Pons (tissue), 1 donor: ENCODE data around the gene BORCS6.

Source experiments
- DNase-seq: peaks from one replicate; pipeline ENCODE4 v3.0.0-alpha.2; 2016; ENCODE audit warnings: low spot score

BORCS6 gene

DNA sequence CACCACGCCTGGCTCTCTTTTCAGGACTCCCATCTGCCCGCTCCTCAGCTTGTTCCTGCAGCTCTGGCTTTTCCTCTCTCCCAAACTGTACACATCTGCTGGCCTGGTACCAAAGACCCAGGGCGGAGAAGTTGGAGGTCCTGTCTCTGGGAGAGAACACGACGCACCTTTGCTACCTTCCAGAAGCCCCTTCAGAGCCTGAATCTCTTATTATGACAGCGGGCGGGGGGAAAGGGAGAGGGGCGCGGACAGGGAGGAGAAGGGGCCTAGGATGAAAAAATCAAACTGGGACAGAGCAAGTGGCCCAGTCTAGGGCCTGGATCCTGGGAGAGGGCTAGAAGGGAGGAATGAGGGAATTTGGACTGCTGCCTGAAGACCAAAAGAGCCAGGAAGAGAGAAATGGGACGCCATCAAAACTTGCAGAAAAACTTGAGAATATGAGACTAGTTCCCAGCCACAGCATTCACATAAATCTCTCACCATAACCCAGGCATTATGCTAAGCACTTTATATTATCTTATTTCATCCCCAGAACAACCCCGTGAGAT, 35.3 kb downstream of the BORCS6 start:
- DNase-seq, result no peak

DNA sequence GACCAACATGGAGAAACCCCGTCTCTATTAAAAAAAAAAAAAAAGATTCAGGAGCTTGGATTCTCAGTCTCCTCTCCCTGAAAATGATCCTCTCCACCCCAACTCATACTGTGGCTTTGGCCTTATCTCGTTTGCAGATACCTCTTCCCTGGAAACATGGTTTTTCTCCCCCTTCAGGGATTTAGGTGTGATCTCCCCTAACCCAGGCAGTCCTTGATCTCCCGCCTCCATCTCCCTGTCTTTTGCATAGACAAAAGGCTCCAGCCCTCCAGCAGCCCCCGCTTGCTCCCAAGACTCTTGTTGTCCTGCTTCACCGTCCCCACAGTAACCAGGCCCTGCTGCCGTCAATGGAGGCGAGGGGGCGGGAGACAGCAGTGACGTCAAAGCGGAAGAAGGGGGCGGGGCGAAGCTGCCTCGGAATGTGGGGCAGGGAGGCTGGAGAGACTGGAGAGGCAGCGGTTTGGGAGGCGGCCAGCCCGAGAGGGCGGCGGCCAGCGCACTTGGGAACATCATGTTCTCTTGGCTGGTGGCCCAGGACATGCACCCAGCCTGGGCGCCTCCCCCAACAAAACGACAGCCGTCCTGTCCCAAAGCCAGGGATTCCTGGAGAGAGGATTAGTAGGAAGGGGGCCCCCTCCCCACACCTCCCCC, 35.9 kb downstream of the BORCS6 start:
- peak; percentile 93 for DNase-seq

DNA sequence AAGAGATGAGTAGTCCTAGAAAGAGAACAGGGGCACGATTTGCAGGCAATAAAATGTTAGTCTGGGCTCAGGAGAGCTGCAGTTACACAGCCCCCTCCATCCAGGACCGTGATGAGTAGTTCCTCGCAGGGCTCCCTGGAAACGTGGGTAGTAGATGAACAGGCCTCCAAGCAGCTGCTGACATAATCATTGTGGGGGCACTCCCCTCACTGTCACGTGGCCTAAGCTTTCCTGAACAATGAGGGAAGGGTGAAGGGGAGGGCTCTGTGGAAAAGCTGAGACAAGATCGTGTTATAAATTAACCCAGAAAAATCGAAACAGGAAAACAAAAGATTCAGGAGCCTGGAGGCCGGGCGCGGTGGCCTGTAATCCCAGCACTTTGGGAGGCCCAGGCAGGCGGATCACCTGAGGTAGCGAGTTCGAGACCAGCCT, 36.4 kb downstream of the BORCS6 start:
- DNase-seq, result peak; percentile 79

DNA sequence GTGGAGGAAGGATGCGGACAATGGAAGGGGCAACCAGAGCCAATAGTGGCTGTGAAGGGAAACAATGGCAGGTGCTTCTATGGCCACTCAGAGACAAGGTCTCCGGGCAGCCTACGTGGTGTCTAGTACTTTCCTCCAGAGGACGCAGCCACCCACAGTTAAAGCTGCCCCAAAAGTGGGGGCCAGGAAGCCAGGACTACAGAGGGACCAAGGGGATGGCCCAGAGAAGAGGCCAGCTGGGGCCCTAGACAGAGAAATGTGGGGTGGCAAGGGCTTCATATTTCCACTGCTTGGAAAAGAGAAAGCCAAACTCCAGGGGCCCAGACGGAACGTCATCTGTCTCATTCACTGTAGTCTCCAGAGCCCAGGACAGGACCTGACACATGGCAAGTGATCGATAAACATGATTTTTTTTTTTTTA, 36.9 kb downstream of the BORCS6 start:
- DNase-seq, result no peak

DNA sequence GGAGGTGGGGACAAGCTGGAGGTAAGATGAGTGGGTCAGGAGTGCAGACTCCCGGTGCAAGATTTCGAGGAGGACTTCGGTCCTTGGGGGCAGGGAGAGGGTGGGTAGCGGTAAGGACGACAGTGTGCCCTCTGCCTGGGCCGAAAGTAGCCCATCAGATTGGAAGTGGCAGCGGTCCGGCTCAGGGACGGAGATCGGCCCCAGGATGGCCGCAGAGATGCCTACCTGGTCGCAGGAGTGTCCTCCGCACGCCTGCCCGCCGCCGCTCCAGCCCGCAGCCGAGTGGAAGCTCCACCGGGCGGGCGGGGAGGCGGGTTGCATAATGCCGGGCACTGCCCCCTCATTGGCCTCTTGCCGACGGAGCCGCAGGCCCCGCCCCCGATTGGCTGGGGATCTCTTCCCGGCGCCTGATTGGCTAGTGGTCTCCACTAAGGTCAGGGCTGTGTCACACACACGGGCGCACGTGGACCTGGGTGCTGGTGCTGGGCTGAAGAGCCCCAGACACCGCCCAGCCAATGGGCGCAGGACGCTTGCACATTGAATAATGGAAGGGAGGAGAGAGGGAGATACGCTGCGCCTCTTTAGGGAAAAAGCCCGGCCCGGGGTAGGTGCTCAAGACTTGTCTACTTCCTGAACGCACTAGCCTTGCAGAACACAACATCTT, 37.7 kb downstream of the BORCS6 start, which contains the start of gene PER1:
Gene PER1, minus strand, starts transcription at position 293 of the 664 bp plus-strand sequence. CDS start 1,698 bp downstream, outside the sequence.
- peak; percentile 91 for DNase-seq

DNA sequence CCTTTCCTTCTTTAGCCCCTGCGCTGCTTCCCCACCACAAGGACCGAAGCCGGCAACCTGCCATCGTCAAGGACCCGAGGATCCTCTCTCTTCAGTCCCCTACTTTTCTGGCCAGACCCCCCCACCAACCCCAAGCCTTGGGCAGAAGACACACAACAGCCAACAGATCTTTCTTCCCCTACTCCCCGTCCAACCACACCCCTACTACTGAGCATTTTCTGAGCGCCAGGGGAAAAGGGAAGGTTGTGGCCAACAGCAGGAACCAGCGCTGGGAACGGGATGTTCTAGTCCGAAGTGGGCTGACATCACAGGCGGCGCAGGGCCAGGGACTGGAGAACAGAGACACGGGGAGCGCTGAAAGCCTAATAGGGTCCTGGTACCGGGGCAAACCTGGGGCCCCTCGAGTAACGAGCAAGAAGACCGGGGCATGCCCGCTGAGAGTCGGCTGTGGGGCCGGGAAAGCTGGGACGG, 38.3 kb downstream of the BORCS6 start:
- DNase-seq, result no peak

DNA sequence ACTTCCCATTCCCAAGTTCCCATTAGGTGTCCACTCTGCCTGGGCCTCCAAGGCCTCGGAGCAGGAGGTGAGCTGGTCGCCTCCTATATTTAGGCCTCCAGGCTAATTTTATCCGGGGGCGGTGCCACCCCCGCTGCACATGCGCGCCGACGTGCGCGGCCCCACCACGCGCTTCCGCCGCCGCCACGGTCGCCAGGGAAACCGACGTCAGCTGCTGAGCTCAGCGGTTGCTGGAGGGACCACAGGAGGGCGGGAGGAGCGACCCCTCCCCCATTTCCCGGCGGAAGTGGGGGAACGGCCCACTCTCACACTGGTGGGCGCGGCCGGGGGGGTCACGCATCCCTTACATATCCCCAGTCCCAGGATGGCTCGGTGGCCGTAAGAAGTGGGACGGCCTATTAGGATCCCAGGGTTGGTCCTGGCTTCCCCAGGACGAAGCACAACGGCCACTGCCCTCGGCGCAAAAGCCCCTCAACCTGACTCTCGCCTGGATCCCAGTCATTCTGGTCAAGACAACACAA, 38.8 kb downstream of the BORCS6 start:
- peak; percentile 74 for DNase-seq

DNA sequence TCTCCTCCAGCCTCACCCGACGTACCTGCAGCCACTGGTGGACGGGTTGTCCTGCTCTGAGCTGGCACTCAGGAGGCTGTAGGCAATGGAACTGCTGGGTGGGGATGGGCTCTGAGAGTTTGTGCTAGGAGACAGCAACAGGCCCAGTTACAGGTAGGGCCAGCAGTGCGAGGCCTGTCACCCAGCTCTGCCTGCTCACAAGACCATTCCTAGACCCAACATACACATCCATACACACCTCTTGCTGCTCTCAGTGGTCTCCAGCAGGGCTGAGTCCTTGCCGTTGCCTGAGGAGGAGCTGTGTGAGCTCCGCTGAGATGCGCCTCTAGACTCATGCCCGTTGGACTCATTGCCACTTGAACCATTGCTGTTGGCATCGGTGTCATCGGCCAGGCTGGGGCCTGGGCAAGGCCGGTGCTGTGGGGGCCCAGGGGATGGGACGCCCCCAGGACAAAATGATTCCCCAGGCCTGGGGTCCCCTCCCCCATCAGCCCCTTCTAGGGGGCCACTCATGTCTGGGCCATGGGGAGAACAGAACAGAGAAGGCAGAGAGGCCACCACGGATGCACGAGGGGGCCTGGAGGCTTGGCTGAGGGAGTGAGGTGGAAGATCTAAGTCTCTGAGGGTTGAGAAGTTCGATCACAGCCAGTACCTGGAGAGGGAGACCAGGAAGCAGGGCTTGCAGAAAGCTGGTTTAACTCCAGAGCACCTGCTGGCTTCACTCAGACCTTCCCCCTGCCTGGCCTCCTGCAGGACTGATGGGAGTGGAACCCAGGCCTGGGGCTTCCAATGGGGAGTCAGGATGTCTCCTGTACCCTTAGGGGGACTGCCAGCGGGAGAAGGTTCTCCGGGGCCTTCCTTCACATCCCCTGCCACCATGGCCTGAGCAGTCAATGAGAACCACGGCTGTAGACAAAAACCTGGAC, 39.5 kb downstream of the BORCS6 start:
- DNase-seq, result no peak

DNA sequence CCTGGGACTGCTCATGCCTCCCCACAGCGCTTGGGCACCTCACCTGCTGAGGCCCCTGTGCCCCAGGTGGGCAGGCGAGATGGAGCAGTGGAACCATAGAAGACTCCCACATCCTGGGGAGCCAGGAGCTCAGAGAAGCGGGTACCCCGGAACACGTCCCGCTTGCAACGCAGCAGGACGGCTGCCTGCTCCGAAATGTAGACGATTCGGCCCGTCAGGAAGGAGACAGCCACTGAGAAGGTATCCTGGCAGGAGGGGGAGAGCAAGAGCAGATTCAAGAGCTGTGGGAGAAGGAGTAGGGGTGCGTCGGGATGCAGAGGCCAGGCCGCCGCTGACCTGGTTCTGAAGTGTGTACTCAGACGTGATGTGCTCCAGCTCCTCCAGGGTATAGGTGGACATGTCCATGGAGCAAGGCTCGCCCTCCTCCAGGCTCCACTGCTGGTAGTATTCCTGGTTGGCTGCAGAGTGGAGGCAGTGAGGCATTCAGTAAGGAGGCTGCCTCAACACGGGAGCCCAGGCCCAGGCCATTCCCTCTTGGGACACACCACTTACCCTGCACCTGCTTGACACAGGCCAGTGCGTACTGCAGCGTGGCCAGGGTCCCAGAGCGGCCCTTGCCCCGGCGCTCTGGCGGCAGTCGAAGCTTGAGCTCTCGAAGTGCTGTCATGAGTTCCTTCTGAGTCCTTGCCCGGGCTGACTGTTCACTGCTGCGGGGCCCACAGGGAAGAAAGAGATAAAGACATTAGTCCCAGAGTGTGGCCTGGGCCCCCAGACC, 40.4 kb downstream of the BORCS6 start:
- no peak for DNase-seq

DNA sequence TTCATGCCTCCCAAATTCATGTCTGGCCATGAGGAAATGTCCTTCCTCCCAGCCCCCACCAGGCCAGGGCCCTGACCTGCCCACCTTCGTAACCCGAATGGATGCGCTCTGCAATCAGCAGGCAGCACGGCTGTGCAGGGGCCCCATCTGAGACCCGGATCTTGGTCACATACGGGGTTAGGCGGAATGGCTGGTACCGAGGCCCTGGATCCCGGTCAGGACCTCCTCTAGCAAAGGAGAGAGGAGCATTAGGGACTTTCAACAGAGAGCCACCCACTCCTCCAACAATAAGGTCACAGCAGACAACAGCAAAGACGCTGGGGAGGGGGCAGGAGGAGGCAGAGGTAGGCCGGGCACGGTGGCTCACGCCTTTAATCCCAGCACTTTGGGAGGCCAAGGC, 41.4 kb downstream of the BORCS6 start:
- DNase-seq, result no peak

DNA sequence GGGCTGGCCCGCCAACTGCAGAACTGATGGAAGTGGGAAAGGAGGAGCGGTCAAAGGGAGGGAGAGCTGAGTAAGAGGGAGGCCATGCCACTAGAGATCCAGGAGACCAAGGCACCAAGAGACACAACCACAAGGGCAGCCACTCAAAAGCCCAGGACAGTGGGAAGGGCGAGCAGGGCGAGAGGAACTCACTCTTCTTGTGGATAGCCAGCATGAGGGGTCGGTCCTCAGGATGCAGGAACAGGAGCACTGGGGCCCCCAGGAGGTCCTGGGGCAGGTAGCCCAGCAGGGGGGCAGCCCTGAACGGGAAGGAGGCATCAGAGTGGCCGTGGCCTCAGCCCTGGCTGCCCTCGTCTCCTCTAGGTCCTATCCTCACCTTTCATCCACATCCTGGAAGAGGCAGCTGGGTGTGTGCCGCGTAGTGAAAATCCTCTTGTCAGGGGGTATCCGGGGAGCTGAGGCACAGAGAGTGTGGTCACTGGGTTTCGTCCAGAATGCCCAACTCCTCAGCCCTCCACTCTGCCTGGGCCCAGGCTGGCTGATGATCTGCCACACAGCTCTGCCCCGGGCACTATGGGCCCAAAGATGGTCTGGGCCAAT, 42.1 kb downstream of the BORCS6 start:
- no peak for DNase-seq

DNA sequence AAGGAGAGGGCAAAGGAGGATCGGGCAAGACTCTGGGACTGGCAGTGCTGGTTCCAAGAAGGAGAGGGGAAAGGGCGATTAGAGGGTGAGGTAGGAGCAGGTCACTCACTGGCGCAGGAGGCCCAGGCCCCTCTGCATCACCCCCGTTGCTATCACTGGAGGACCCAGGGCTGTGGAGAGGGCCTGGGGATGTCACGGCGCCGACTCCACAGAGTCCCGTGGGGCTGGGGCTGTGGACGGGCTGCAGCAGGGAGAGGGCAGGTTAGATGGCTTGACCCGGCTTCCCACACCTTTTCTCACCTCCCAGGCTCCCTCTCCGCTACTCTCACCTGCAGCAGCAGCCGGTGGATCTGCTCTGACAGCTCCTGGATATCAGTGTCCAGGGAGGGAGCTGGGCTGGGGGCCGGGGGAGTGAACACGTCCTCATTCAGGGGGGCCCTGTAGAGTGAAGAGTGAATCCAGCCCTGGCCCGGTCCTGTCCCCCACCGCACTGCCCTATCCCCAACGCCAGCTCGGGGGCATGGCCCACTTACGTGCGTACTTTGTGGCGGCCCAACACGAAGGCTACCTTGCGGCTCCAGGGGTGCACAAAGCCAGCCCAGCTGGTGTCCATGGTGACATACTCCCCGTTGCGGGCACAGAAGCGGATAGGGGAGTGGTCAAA, 42.7 kb downstream of the BORCS6 start:
- DNase-seq, result no peak

DNA sequence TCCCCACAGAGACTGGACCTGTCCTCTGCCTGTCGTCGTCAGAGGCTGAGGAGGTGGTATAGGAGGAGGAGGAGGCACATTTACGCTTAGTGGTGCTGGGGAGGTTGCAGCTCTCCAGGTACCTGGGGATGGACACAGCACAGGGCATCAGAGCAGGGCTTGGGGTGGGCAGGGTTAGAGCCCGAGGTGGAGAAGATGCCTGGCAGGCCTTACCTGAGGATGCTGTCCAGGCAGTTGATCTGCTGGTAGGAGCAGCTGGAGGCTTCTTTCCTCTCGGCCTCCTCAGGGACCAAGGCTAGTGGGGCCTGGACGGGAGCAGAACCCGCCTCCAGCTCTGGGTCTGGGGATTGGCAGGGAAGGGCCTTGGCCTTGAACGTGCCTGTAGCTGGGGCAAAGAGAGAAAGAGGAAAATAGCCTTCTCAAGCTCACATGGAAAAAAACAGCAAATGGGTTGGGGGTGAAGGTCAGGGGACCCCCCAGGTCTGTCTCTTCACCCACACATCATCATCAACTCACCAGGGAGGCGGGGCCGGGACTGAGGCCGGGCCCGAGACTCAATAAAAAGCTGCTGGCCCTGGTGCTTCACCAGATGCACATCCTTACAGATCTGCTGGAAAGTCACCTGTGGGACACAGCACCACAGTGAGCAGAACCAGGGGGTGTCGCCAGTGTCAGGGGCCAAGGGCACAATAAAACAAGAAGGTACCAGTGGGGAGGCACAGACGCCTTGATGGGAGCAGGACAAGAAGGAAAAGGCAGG, 43.4 kb downstream of the BORCS6 start:
- DNase-seq, result no peak

DNA sequence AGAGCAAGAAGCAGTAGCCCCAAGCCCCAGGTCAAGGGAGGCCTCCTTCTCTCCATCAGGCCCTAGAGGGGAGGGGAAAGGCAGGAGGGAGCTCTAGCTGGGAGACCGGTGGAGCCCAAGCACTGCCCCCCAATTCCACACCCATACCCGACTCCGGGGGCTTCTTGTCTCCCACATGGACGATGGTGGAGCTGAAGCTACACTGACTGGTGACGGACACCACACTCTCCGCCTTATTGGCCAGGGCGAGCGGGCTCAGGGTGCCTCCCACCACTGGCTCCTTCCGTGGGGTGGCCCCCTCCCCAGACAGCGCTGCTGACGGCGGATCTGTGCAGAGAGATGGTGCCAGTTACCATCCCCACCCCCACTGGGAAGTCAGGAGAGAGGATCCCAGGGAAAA, 44.2 kb downstream of the BORCS6 start:
- DNase-seq, result no peak

DNA sequence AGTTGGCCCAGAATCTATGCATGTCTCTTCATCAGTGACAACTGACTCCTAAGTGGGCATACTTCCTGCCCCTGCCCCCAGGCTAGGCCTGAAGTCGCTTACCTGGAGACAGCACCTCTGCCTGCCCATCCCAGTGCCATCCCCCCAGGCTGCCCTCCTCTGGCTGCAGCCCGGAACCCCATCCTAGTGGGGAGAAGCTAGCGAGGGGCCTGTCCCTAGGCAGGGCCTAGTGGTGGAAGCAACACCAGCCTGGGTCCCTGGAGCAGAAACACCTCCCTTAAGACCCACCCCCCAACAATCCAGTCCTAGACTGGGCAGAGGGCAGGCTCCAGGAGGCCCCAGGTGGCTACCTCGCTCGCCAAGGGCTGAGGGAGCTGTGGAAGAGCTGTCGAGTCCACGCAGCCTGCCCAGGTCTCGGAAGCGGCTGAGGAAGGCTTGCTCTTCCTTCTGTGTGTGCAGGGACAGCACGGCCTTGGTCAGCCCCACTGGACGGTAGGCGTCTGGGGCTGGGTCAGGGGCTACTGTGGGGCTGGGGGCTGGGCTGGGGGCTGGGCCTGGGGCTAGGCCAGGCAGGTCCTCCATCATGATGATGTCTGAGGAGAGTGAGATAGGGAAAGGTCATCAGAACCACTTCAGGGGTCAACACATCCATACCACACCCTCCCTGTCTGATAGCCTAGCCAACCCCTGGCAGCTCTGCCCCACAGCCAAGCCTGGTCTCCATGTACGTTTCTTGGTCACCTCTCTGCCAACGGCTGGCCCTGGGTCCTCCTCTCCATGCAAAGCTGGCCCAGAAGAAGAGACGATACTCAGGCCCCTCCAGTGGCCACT, 45.4 kb downstream of the BORCS6 start:
- no peak for DNase-seq

DNA sequence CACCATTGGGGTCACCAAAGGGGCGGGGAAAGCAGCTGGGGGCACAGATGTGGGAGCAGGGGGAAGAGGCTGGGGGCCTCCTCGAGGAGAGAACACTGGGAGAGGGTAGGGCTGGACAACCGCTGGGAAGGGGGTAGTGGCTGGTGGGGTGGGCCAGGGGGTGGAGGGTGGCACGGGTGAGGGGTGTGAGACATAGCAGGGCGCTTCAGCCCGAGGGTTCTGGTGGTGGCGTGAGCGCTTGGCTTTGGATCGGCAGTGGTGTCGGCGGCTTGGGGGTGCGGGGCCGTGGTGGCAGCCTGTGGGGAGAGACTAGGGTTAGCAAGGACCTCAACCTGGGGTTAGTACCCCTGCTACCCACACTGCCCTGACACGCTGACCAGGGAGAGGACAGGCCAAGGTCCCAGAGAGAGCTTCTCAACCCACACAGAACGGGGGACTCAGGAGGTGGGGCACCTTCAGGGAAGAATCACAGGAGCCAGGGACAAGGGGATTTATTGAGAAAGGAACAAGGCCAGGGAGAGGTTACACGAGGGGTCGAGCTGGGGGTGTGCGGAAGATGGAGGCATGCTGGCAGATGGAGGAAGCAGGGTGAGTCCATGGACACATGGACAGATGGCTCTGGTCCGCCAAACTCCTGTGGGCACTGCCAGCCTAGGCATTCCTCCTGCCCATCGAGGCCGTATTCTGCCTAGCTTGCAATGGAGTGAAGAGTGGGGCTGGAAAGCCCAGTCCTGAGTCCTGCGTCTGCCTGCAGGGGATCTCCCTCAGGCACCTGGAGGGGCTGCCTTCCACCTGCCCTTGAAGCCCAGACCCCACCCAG, 46.2 kb downstream of the BORCS6 start:
- DNase-seq, result no peak

DNA sequence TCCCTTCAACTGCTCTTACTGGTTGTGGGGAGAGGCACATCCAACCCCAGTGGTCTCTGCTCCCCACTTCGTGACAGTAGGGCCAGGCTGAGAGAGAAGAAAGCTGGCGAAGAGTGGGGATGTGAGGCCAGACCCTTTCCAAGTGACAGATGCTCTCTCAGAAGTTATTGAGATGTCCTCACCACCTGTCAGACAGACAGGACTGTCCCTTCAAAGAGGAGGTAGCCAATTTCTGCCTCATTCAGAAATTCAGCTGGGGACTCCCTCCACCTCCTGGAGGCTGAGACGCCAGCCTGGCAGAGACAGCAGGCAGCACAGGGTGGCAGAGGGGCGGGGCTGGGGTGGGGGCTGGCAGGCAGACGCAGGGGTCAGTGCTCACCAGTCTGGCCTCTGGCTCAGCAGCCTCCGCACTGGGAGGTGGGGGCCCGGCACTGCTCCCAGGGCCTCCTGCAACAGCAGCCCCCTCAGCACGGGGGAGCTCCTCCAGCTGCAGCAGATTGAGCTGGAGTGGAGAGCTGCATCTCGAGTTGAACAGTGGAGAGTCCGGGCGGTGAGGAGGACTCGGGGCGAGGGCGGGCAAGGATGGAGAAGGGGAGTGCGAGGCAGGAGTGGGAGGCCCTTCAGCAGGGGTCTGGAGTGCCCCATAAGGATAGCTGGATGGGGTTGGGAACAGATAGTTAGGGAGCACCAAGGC, 46.9 kb downstream of the BORCS6 start:
- DNase-seq, result no peak
